Endothelial cell of umbilical vein (primary cell): ENCODE data around the gene SPTLC3. TPM values are rescaled to one million over a fixed set of nuclear protein-coding genes. Genes with fewer than 3 reads are reported as not detected.

Experiments
- BruUV-seq: library from RNA; stranded (reverse); fragments of 400-500 nt; replicated peaks from 2 replicates; lab custom pipeline; 2021; lab: Mats Ljungman, UMichigan
- CTCF ChIA-PET: fragments of 300-600, 350-600 bp; sonication (Branson Sonifier 250); formaldehyde crosslinking; loops from one replicate; lab custom pipeline; 2021; ENCODE audit warnings: antibody characterized with exemption, inconsistent platforms; lab: Charles Lee
- POLR2A ChIA-PET: fragments of 300-600, 350-600 bp; sonication (Branson Sonifier 250); formaldehyde crosslinking; loops from one replicate; lab custom pipeline; 2021; ENCODE audit warnings: antibody characterized with exemption, inconsistent platforms; lab: Charles Lee
- DNase-seq: peaks from one replicate; pipeline ENCODE4 v3.0.0-alpha.2; 2011; ENCODE audit warnings: low read depth, low spot score
- FAIRE-seq: peaks from 2 replicates; lab custom pipeline; 2011; peaks lifted over from hg19 to GRCh38; lab: Jason Lieb, UNC
- H2AFZ ChIP-seq: 2 replicates; pipeline ENCODE4 v1.6.0; 2012; ENCODE audit warnings: low read depth, low read length, control low read depth, inconsistent platforms
- H3K27ac ChIP-seq: 2 replicates; pipeline ENCODE4 v1.5.1; 2011; ENCODE audit warnings: low read depth, mild to moderate bottlenecking, control low read depth, low read length, moderate library complexity; ENCODE audit not compliant: insufficient read depth
- H3K27me3 ChIP-seq, 2 experiments: 2 replicates each; pipeline versions ENCODE4 v1.6.0 to v1.6.1; 2011; ENCODE audit warnings: low read length in 2 of 2, mixed read lengths in 1 of 2; ENCODE audit not compliant: control insufficient read depth in 2 of 2, insufficient read depth in 2 of 2
- H3K36me3 ChIP-seq, 2 experiments: 2 replicates in 1 of 2; 3 replicates in 1 of 2; pipeline ENCODE4 v1.5.1; 2011; ENCODE audit warnings: low read length in 2 of 2, mild to moderate bottlenecking in 1 of 2, moderate library complexity in 1 of 2; ENCODE audit not compliant: control insufficient read depth in 2 of 2, insufficient read depth in 2 of 2; ENCODE audit errors: extremely low read depth in 1 of 2
- H3K4me1 ChIP-seq: 3 replicates; pipeline ENCODE4 v1.5.1; 2011; ENCODE audit warnings: mild to moderate bottlenecking, low read length; ENCODE audit not compliant: control insufficient read depth, insufficient read depth; ENCODE audit errors: extremely low read depth
- H3K4me2 ChIP-seq: 2 replicates; pipeline ENCODE4 v1.6.1; 2011; ENCODE audit warnings: low read length, control low read depth, mixed read lengths; ENCODE audit not compliant: insufficient read depth
- H3K4me3 ChIP-seq, 3 experiments: fragments of 200-600 bp in 1 of 3; sonication (generic), shearing (Covaris generic) in 1 of 3; replicated peaks in 1 of 3; 2 replicates each; pipeline ENCODE4 v1.5.1; 2011 to 2016; ENCODE audit warnings: control low read depth in 3 of 3, low read length in 3 of 3, mild to moderate bottlenecking in 2 of 3, inconsistent platforms in 1 of 3, low read depth in 1 of 3, moderate library complexity in 1 of 3; ENCODE audit not compliant: insufficient read depth in 1 of 3
- H3K79me2 ChIP-seq: 2 replicates; pipeline ENCODE4 v1.6.0; 2012; ENCODE audit warnings: low read length, inconsistent platforms; ENCODE audit not compliant: control insufficient read depth, insufficient read depth
- H3K9ac ChIP-seq: replicated peaks from 2 replicates; pipeline ENCODE3; 2011; ENCODE audit warnings: low read length, control low read depth; ENCODE audit not compliant: insufficient read depth; ENCODE audit errors: extremely low read depth
- H3K9me1 ChIP-seq: replicated peaks from 3 replicates; pipeline ENCODE4 v1.6.0; 2011; ENCODE audit warnings: mild to moderate bottlenecking, low read length; ENCODE audit not compliant: control insufficient read depth, insufficient read depth; ENCODE audit errors: extremely low read depth
- H3K9me3 ChIP-seq: replicated peaks from 2 replicates; pipeline ENCODE4 v1.5.1; 2012; ENCODE audit warnings: low read length, inconsistent platforms; ENCODE audit not compliant: control insufficient read depth, insufficient read depth
- H4K20me1 ChIP-seq: replicated peaks from 2 replicates; pipeline ENCODE3; 2011; ENCODE audit warnings: mild to moderate bottlenecking, low read length; ENCODE audit not compliant: control insufficient read depth, insufficient read depth; ENCODE audit errors: extremely low read depth
- CTCF ChIP-seq, 2 donors: IDR thresholded peaks; 1 replicate in 1 of 2; 2 replicates in 1 of 2; pipeline ENCODE4 v1.5.1; 2011; ENCODE audit warnings: low read length in 2 of 2, mild to moderate bottlenecking in 2 of 2, moderate library complexity in 2 of 2, control low read depth in 1 of 2, inconsistent platforms in 1 of 2, low read depth in 1 of 2; ENCODE audit not compliant: insufficient read depth in 1 of 2; ENCODE audit errors: extremely low read depth in 1 of 2
- EZH2 ChIP-seq: IDR thresholded peaks from 2 replicates; pipeline ENCODE4 v1.6.1; 2012; ENCODE audit warnings: borderline replicate concordance, low read depth, mild to moderate bottlenecking, moderate library complexity, low read length, inconsistent platforms; ENCODE audit not compliant: severe bottlenecking
- FOS ChIP-seq: IDR thresholded peaks from 2 replicates; pipeline ENCODE4 v1.6.1; 2011; ENCODE audit warnings: mild to moderate bottlenecking, low read length, moderate library complexity, borderline replicate concordance; ENCODE audit not compliant: insufficient read depth
- GATA2 ChIP-seq: IDR thresholded peaks from 2 replicates; pipeline ENCODE4 v1.7.0; 2011; ENCODE audit warnings: low read depth, mild to moderate bottlenecking, moderate library complexity, mixed read lengths, low read length; ENCODE audit not compliant: insufficient read length, insufficient read depth
- JUN ChIP-seq: IDR thresholded peaks from 2 replicates; pipeline ENCODE4 v1.6.1; 2011; ENCODE audit warnings: borderline replicate concordance, low read depth; ENCODE audit not compliant: insufficient read length, insufficient read depth
- MAX ChIP-seq: IDR thresholded peaks from 2 replicates; pipeline ENCODE4 v1.6.1; 2011; ENCODE audit not compliant: insufficient read depth, insufficient read length
- MYC ChIP-seq: IDR thresholded peaks from one replicate; pipeline ENCODE4 v1.6.1; 2011; ENCODE audit warnings: mild to moderate bottlenecking, low read depth, low read length
- POLR2A ChIP-seq: IDR thresholded peaks from 2 replicates; pipeline ENCODE4 v1.6.1; 2012; ENCODE audit warnings: low read depth, mild to moderate bottlenecking, control low read depth, low read length
- POLR2AphosphoS5 ChIP-seq: IDR thresholded peaks from 2 replicates; pipeline ENCODE4 v1.6.1; 2012; ENCODE audit warnings: low read depth, mild to moderate bottlenecking, control low read depth, low read length, moderate library complexity; ENCODE audit not compliant: insufficient read depth
- dilution Hi-C: fragments of 300-500 bp; cut with MboI; formaldehyde crosslinking; loops from one replicate; pipeline ENCODE4 v1.15.0; 2019; ENCODE audit warnings: low sequenced_read_pairs; ENCODE audit not compliant: extremely low pct_ligation_motif_present
- intact Hi-C: fragments of 100-400 bp; cut with micrococcal nuclease; formaldehyde crosslinking; loops from one replicate; pipeline ENCODE4 v1.10.0; 2022
- polyA plus RNA-seq, 4 experiments: library from polyadenylated mRNA; depleted of rRNA in 3 of 4; stranded (reverse) in 3 of 4; unstranded in 1 of 4; fragments of >200 nt; gene quantifications; 2 replicates each; pipeline versions ENCODE4 v1.2.1 to v1.2.3, GENCODE V29; 2011 to 2012; ENCODE audit warnings: missing spikeins in 1 of 4
- total RNA-seq: library from RNA; stranded (reverse); gene quantifications from 2 replicates; pipeline ENCODE4 v1.2.3, GENCODE V29; 2021

Gene SPTLC3
- total and polyA plus RNA-seq, 2 donors (not counting 3 experiments of a cell fraction or from before 2014, with no cell fraction given), result 0.29 to 0.35 TPM

DNA sequence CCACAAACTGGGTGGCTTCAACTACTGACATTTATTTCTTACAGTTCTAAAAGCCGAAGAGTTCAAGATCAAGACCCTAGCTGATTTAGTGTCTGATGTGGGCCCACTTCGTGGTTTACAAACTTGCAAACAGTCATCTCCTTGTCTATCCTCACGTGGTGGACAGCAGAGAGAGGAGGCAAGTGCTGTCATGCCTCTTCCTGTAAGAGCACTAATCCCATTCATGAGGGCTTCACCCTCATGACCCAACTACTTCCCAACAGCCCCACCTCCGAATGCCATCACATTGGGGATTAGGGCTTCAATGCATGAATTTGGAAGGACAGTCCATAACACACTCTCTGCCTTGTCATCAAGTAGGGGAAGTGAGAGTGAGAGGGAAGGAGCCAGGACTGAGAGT lies 196.7 kb downstream of the SPTLC3 start:
- no peaks in the 10 kb centered on the region for H3K4me1 ChIP-seq
- no peaks in the 10 kb centered on the region for H3K9me1 ChIP-seq
- H4K20me1 ChIP-seq, result no peaks in the 10 kb centered on the region
- H3K9ac ChIP-seq, result no peak overlapping the region
- FAIRE-seq (no peak), DNase-seq (no peak)
- ChIA-PET POLR2A (no interaction called here), CTCF (no interaction called here)
- H3K79me2 ChIP-seq, result no peaks in the 10 kb centered on the region
- no peak overlapping the region for H3K4me3 ChIP-seq
- H3K27ac ChIP-seq, result no peak overlapping the region
- peaks cover 0 to 2% of the 10 kb centered on the region in 2 experiments for H3K27me3 ChIP-seq
- H3K36me3 ChIP-seq, result no peaks in the 10 kb centered on the region
- TF ChIP-seq FOS (no peak), MYC (no peak), POLR2AphosphoS5 (no peak), MAX (no peak), EZH2 (no peak), CTCF (IDR thresholded peaks at IDR 0.05; ENCODE audit: extremely low read depth in 1 of 2, insufficient read depth in 1 of 2, low read depth in 1 of 2, low read length in 2 of 2) (no peak), POLR2A (no peak), GATA2 (no peak), JUN (no peak)
- BruUV-seq, result no TSS peak
- no peak overlapping the region for H3K4me2 ChIP-seq
- intact Hi-C loops (no loop called here), dilution Hi-C loops (no loop called here)
- H2AFZ ChIP-seq, result no peak overlapping the region
- H3K9me3 ChIP-seq, result no peaks in the 10 kb centered on the region
